HL-60 (cell line): Measurements from ENCODE around the gene AOPEP.

Source experiments
- CTCF ChIP-seq: IDR thresholded peaks from one replicate; pipeline ENCODE4 v1.5.1; 2011; ENCODE audit warnings: low read length, control low read depth, inconsistent platforms; ENCODE audit not compliant: insufficient read depth
- GABPA ChIP-seq: IDR thresholded peaks from 2 replicates; pipeline ENCODE4 v1.6.1; 2012; ENCODE audit warnings: low read depth
- POLR2AphosphoS5 ChIP-seq: IDR thresholded peaks from 2 replicates; pipeline ENCODE4 v1.6.1; 2012; ENCODE audit warnings: low read depth
- SPI1 ChIP-seq: IDR thresholded peaks from 2 replicates; pipeline ENCODE4 v1.6.1; 2012; ENCODE audit warnings: low read depth, mild to moderate bottlenecking, borderline replicate concordance
- TF ChIP-seq, protein P1 (sequence below): IDR thresholded peaks from 2 replicates; pipeline ENCODE4 v1.6.1; 2012; ENCODE audit warnings: low read depth; ENCODE audit not compliant: insufficient replicate concordance

DNA sequence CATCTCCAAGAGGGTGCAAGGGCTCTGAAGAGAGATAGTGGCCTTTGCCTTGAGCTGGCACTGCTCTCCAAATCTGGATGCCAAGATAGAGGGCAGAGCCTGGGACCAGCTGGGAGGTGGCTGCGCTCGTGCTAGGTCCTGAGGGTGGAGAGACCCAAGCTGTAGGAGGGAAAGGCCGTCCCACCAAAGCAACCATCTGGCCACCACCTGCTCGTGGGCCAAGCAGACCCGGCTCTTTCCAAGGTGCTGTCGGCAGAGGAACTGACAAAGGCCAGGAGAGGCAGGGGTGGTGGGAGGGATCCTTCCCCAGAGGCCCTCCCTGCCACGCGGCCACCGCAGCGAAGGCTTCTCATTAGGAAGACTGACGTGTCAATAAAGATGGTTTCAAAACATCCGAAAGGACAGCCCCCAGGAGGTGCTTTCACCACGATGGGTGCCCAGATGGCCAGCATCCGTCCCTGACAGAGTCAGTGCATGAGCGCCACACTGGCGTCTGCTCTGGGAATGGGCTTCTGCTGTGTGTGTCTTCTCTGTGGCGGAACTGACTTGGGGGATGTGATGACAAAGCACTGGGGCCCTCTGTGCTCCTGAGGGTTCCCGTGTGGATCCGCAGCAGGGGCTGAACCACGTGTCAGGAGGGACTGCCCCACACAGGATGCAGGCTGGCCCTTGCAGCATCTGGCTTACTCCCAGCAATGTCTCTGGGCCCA lies 377.5 kb downstream of the AOPEP start:
- TF ChIP-seq CTCF = no peak
- TF ChIP-seq SPI1 = no peak
- TF ChIP-seq GABPA = no peak
- TF ChIP-seq, protein P1, sequence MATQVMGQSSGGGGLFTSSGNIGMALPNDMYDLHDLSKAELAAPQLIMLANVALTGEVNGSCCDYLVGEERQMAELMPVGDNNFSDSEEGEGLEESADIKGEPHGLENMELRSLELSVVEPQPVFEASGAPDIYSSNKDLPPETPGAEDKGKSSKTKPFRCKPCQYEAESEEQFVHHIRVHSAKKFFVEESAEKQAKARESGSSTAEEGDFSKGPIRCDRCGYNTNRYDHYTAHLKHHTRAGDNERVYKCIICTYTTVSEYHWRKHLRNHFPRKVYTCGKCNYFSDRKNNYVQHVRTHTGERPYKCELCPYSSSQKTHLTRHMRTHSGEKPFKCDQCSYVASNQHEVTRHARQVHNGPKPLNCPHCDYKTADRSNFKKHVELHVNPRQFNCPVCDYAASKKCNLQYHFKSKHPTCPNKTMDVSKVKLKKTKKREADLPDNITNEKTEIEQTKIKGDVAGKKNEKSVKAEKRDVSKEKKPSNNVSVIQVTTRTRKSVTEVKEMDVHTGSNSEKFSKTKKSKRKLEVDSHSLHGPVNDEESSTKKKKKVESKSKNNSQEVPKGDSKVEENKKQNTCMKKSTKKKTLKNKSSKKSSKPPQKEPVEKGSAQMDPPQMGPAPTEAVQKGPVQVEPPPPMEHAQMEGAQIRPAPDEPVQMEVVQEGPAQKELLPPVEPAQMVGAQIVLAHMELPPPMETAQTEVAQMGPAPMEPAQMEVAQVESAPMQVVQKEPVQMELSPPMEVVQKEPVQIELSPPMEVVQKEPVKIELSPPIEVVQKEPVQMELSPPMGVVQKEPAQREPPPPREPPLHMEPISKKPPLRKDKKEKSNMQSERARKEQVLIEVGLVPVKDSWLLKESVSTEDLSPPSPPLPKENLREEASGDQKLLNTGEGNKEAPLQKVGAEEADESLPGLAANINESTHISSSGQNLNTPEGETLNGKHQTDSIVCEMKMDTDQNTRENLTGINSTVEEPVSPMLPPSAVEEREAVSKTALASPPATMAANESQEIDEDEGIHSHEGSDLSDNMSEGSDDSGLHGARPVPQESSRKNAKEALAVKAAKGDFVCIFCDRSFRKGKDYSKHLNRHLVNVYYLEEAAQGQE = no peak
- TF ChIP-seq POLR2AphosphoS5 = no peak
